Aorta (tissue), 5 donors: ENCODE results near the gene CD34. TPM values are rescaled to one million over a fixed set of nuclear protein-coding genes. Genes with fewer than 3 reads are reported as not detected.
A peak's percentile ranks its signal among the peaks of the same experiment; 100 is the strongest.
"Not testable (repeated sequence)": the region's sequence is repeated elsewhere in the genome, so short reads cannot be mapped to it uniquely, and the experiment has no call there.

Experiments
- ATAC-seq: fragments of 200-7000 bp; cut with Tn5 transposase; one replicate; pipeline ENCODE4 v1.9.1; 2022; ENCODE audit warnings: moderate library complexity; ENCODE audit not compliant: low FRiP score
- DNase-seq, 2 donors: peaks; one replicate each; pipeline ENCODE4 v3.0.0-alpha.2; 2020
- H3K27ac ChIP-seq, 2 donors: one replicate each; pipeline ENCODE4 v1.5.1; 2013; ENCODE audit warnings: low read length in 2 of 2, mild to moderate bottlenecking in 2 of 2, moderate library complexity in 2 of 2, control low read depth in 1 of 2, inconsistent platforms in 1 of 2, low read depth in 1 of 2
- H3K27me3 ChIP-seq, 2 donors: one replicate each; pipeline ENCODE4 v1.6.1; 2013; ENCODE audit warnings: control low read depth in 1 of 2, low read length in 1 of 2, mild to moderate bottlenecking in 1 of 2, moderate library complexity in 1 of 2; ENCODE audit not compliant: insufficient read depth in 2 of 2, control insufficient read depth in 1 of 2
- H3K36me3 ChIP-seq, 2 donors: one replicate each; pipeline ENCODE4 v1.6.1; 2013; ENCODE audit warnings: control low read depth in 1 of 2, low read length in 1 of 2, mild to moderate bottlenecking in 1 of 2; ENCODE audit not compliant: insufficient read depth in 2 of 2, control insufficient read depth in 1 of 2
- H3K4me1 ChIP-seq, 2 donors: one replicate each; pipeline ENCODE4 v1.6.1; 2013; ENCODE audit warnings: low read length in 2 of 2, control low read depth in 1 of 2, mild to moderate bottlenecking in 1 of 2, moderate library complexity in 1 of 2; ENCODE audit not compliant: insufficient read depth in 2 of 2, control insufficient read depth in 1 of 2
- H3K4me3 ChIP-seq, 2 donors: one replicate each; pipeline ENCODE4 v1.5.1; 2013; ENCODE audit warnings: low read length in 2 of 2, control low read depth in 1 of 2, mild to moderate bottlenecking in 1 of 2
- H3K9me3 ChIP-seq: one replicate; pipeline ENCODE4 v1.6.1; 2013; ENCODE audit warnings: mild to moderate bottlenecking, low read length; ENCODE audit not compliant: control insufficient read depth
- WGBS, 2 donors: extraction: QIAGEN DNeasy Blood & Tissue Kit; methylation state at CpG; one replicate each; pipeline ENCODE4 v1.1.7; 2013; 5-methylcytosine and 5-hydroxymethylcytosine counted together
- intact Hi-C, 2 donors: fragments of 100-400 bp; cut with DNase I; formaldehyde crosslinking; loops; one replicate each; pipeline versions ENCODE4 v1.14.2 to v1.15.0; 2022
- polyA plus RNA-seq, 2 donors: library from polyadenylated mRNA; stranded (reverse); fragments of 200-250 nt; gene quantifications; one replicate each; pipeline ENCODE4 v1.2.3, GENCODE V29; 2013
- total RNA-seq, 2 donors: library from RNA; stranded (reverse); fragmentation: NEBNext Ultra II Directional; extraction: Animal tissue kit (Norgen Biotek cat#: 25700); gene quantifications; one replicate each; pipeline ENCODE4 v1.2.1, GENCODE V29; 2021
- donor health status: healthy with polysubstance abuse.
- donor health status: Bipolar disorder and iron deficiency.
- donor health status: DM: no; HTN: no; CAD: no.
- donor health status: DM: no; HTN: no; CAD: no.
- donor health status: DM: yes; HTN: yes; CAD: no.

The CD34 gene
- total and polyA plus RNA-seq, 4 donors, result 10.5 to 195 (median 39.0) TPM

- H3K4me1 ChIP-seq, result no peaks in the 10 kb centered on the region
- 10 to 13% methylated on average over 7 of the region's 7 CpGs for WGBS, 2 donors
- DNase-seq, result peak; percentile 86 to 90
- no peaks in the 10 kb centered on the region for H3K27me3 ChIP-seq
- no peaks in the 10 kb centered on the region for H3K36me3 ChIP-seq
- peak overlapping the region; percentile 12 to 87 for H3K27ac ChIP-seq
- ATAC-seq, result peak; percentile 93
- intact Hi-C loops, result no loop called here
- H3K4me3 ChIP-seq, result no peak overlapping the region
- no peaks in the 10 kb centered on the region for H3K9me3 ChIP-seq
Measured at GRCh38 chr1:207941665-207942064, 30.7 kb upstream of the CD34 start.

DNA sequence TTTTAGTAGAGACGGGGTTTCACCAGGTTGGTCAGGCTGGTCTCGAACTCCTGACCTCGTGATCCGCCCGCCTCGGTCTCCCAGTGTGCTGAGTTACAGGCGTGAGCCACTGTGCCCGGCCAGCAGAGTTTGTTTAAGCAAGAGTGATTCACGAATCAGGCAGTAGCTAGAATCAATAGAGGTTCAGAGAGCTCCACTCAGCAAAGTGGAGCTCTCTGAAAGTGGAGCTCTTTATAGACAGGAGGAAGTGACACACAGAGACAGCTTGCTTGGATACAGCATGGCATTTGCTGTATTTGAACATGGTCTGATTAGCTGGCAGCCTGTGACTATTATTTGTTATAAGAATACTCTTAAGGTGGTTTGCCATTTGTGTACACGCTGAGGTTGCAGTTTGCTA, 27.1 kb upstream of the CD34 start:
- Histone ChIP-seq H3K27me3 (no peaks in the 10 kb centered on the region), H3K4me1 (peaks cover 0 to under 1% of the 10 kb centered on the region in 2 donors), H3K36me3 (no peaks in the 10 kb centered on the region), H3K4me3 (no peak overlapping the region), H3K27ac (peak overlapping the region in 1 of 2 donors; percentile 33), H3K9me3 (no peaks in the 10 kb centered on the region)
- intact Hi-C loops, result no loop called here
- DNase-seq (peak; percentile 57 to 74), ATAC-seq (no peak)
- WGBS, 2 donors, result 41 to 43% methylated on average over 10 of the region's 10 CpGs

DNA sequence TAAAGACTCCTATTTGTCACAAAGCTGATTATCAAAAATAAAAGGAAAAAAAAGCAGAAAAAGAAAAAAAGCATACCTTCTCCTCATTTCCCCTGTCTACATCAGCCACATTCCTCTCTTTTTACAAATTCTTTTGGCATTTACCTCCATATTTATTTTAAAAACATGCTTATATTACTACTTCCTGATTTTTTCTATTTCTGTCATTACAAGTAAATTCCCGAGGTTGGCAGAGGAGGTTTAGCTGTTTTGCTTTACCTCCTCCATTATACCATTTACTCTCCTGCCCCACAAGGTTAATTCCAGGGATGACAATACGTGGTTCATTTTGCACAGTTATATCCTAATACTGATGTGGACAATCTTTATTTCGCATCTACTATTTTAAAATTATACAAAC, 26.3 kb upstream of the CD34 start:
- Histone ChIP-seq H3K4me3 (no peak overlapping the region), H3K9me3 (no peaks in the 10 kb centered on the region), H3K4me1 (peaks cover 0 to 2% of the 10 kb centered on the region in 2 donors), H3K27ac (no peak overlapping the region), H3K27me3 (no peaks in the 10 kb centered on the region), H3K36me3 (no peaks in the 10 kb centered on the region)
- ATAC-seq (no peak), DNase-seq (no peak)
- intact Hi-C loops, result no loop called here
- 26 to 31% methylated on average over 3 of the region's 3 CpGs for WGBS, 2 donors

GRCh38 chr1:207935166-207935583, 24.2 kb upstream of the CD34 start:
- Histone ChIP-seq H3K4me1 (peaks cover 0 to 2% of the 10 kb centered on the region in 2 donors), H3K27me3 (no peaks in the 10 kb centered on the region), H3K9me3 (no peaks in the 10 kb centered on the region), H3K36me3 (no peaks in the 10 kb centered on the region), H3K4me3 (no peak overlapping the region), H3K27ac (no peak overlapping the region)
- ATAC-seq (no peak), DNase-seq (no peak)
- intact Hi-C loops, result no loop called here
- 74 to 85% methylated on average over 1 of the region's 1 CpG for WGBS, 2 donors

- no peak for ATAC-seq
- Histone ChIP-seq H3K27ac (no peak overlapping the region), H3K9me3 (no peaks in the 10 kb centered on the region), H3K27me3 (no peaks in the 10 kb centered on the region), H3K4me1 (peaks cover 0 to 2% of the 10 kb centered on the region in 2 donors), H3K36me3 (no peaks in the 10 kb centered on the region), H3K4me3 (no peak overlapping the region)
- 44 to 48% methylated on average over 4 of the region's 4 CpGs for WGBS, 2 donors
- no peak for DNase-seq
- intact Hi-C loops, result no loop called here
Measured at GRCh38 chr1:207933205-207933800, 22.4 kb upstream of the CD34 start.

GRCh38 chr1:207926984-207927383, 16.1 kb upstream of the CD34 start:
- Histone ChIP-seq H3K27me3 (no peaks in the 10 kb centered on the region), H3K27ac (no peak overlapping the region), H3K9me3 (no peaks in the 10 kb centered on the region), H3K4me3 (no peak overlapping the region), H3K4me1 (no peaks in the 10 kb centered on the region), H3K36me3 (no peaks in the 10 kb centered on the region)
- intact Hi-C loops, result no loop called here
- no peak for DNase-seq
- ATAC-seq, result no peak
- 92 to 98% methylated on average over 1 of the region's 1 CpG for WGBS, 2 donors

- H3K4me1 ChIP-seq, intact Hi-C loops, DNase-seq, H3K27me3 ChIP-seq, H3K27ac ChIP-seq, ATAC-seq, H3K9me3 ChIP-seq, H3K4me3 ChIP-seq, H3K36me3 ChIP-seq: not testable (repeated sequence)
- 97 to 99% methylated on average over 3 of the region's 3 CpGs for WGBS, 2 donors
Measured at GRCh38 chr1:207925969-207926368, 15.0 kb upstream of the CD34 start.

GRCh38 chr1:207925210-207925609, 14.3 kb upstream of the CD34 start:
- Histone ChIP-seq H3K27me3 (no peaks in the 10 kb centered on the region), H3K4me1 (no peaks in the 10 kb centered on the region), H3K36me3 (no peaks in the 10 kb centered on the region), H3K9me3 (no peaks in the 10 kb centered on the region), H3K4me3 (no peak overlapping the region), H3K27ac (peak overlapping the region in 1 of 2 donors; percentile 49)
- whole genome bisulfite sequencing, 2 donors, result 6 to 7% methylated on average over 8 of the region's 8 CpGs
- intact Hi-C loops, result no loop called here
- ATAC-seq, result peak; percentile 53
- DNase-seq, result peak; percentile 69 to 83

GRCh38 chr1:207923561-207923960, 12.6 kb upstream of the CD34 start:
- ATAC-seq (peak; percentile 8), DNase-seq (no peak)
- Histone ChIP-seq H3K4me3 (no peak overlapping the region), H3K27ac (peak overlapping the region in 1 of 2 donors; percentile 50), H3K27me3 (no peaks in the 10 kb centered on the region), H3K4me1 (peaks cover 3% of the 10 kb centered on the region in 2 donors), H3K9me3 (no peaks in the 10 kb centered on the region), H3K36me3 (no peaks in the 10 kb centered on the region)
- 29 to 34% methylated on average over 7 of the region's 7 CpGs for WGBS, 2 donors
- intact Hi-C loops, result no loop called here
